ENCODE data around the gene PIK3R2.

DNA sequence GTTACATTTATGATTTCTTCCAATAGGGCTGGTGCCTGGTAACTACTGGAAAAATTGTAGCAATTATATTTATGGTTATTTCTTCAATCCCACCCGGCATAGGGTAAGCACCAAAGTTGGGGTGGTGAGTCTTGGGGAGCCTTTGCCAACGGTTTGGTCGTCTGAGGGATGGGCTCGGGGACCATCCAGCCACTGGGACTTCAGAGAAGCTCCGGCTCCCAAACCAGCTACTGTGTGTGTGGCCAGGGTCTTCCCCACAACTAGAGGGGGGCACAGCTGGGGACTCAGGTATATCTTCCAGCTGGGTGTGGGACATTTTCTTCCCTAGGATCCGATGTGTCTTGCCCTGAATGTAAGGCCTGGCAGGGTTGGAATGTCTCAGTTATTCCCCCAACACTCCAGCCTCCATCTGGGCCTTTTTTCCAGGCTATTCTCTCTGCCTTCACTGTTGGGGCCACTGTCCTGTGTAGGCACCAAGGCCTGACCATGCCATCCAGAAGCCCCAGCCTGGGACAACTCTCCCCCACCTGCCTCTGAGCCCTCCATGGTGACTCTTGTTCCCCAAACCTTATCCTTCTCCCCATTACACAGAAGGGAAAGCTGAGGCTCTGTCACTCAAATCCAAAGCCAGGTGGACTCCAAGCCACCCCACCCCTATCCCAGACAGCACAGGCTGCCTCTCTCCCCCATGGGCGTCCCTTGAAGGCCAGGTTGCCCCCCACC, 19.5 kb downstream of the PIK3R2 start:
- TF ChIP-seq ZNF274 (IDR thresholded peaks at IDR 0.05; ENCODE audit: low read depth, low read length), result no peak
- TF ChIP-seq YY1 (IDR thresholded peaks at IDR 0.05; ENCODE audit: insufficient read depth, insufficient read length), result no peak
- no peak for TF ChIP-seq SUZ12 (IDR thresholded peaks at IDR 0.05; ENCODE audit: extremely low read depth, insufficient read depth, insufficient read length)
